HL-60 (cell line): ENCODE results near the gene GADD45A.

ENCODE experiments used
- DNase-seq, 2 experiments: peaks; one replicate each; pipeline ENCODE4 v3.0.0-alpha.2; 2010 to 2020; ENCODE audit warnings: low read depth in 1 of 2, low spot score in 1 of 2
- H3K27ac ChIP-seq: fragments of 250-450 bp; sonication (Bioruptor Pico); replicated peaks from 2 replicates; pipeline ENCODE4 v1.5.1; 2020; ENCODE audit warnings: mild to moderate bottlenecking, moderate library complexity
- H3K27me3 ChIP-seq: fragments of 250-450 bp; sonication (Bioruptor Pico); 2 replicates; pipeline ENCODE4 v1.5.1; 2021; ENCODE audit warnings: mild to moderate bottlenecking, moderate library complexity; ENCODE audit not compliant: insufficient read depth, poor library complexity, severe bottlenecking
- H3K4me3 ChIP-seq: replicated peaks from 2 replicates; pipeline ENCODE4 v1.5.1; 2011; ENCODE audit warnings: mild to moderate bottlenecking, control low read depth, low read length; ENCODE audit not compliant: insufficient read depth
- GABPA ChIP-seq: IDR thresholded peaks from 2 replicates; pipeline ENCODE4 v1.6.1; 2012; ENCODE audit warnings: low read depth
- POLR2AphosphoS5 ChIP-seq: IDR thresholded peaks from 2 replicates; pipeline ENCODE4 v1.6.1; 2012; ENCODE audit warnings: low read depth
- SPI1 ChIP-seq: IDR thresholded peaks from 2 replicates; pipeline ENCODE4 v1.6.1; 2012; ENCODE audit warnings: low read depth, mild to moderate bottlenecking, borderline replicate concordance
- TF ChIP-seq, protein P1 (sequence below): IDR thresholded peaks from 2 replicates; pipeline ENCODE4 v1.6.1; 2012; ENCODE audit warnings: low read depth; ENCODE audit not compliant: insufficient replicate concordance
- TF ChIP-seq, protein P2 (sequence below): IDR thresholded peaks from one replicate; pipeline ENCODE4 v1.5.1; 2011; ENCODE audit warnings: low read length, control low read depth, inconsistent platforms; ENCODE audit not compliant: insufficient read depth

GADD45A gene

DNA sequence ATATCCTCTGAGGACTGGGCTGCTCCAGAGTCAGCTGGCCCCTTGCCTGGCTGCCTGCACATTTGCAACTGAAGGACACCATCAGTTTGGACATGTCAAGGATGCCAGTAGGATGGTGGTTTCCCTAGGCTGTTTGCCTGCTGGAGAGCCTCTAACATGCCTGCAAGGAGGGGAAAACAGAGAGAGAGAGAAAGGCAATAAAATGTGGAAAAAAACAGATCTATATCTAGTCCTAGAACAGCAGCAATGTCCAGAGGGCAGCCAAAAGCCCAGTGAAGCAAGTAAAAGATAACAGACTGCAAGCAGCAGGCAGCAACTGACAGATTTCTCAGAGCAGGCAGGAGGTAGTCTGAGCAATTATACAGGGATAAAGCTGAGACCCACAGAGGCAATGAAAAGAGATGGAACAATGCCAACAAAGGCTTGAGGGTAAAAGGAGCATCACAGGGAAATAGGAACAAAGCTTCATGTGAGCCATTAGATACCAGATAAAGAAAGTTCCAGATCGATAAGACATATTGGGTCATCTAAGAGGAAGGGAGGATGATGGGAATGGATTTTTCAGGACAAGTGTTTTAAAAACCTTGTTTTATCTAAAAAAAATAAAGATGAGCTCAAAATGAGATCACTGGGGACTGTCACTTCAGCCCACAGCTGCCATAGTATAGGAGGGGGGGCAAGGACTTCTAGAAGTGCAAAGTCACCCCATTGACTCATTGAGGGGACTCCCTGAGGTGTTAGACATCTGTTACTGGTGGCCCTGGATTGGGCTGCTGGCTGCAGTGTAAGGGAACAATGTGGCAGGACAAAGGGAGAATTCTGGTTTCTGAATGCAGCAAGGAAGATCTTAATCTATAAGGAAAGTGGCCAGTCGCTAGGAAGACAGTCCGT is 38.6 kb upstream of the GADD45A start:
- Histone ChIP-seq H3K27ac (no peak overlapping the region), H3K4me3 (no peak overlapping the region), H3K27me3 (no peaks in the 10 kb centered on the region)
- no peak for TF ChIP-seq GABPA
- no peak for DNase-seq

DNA sequence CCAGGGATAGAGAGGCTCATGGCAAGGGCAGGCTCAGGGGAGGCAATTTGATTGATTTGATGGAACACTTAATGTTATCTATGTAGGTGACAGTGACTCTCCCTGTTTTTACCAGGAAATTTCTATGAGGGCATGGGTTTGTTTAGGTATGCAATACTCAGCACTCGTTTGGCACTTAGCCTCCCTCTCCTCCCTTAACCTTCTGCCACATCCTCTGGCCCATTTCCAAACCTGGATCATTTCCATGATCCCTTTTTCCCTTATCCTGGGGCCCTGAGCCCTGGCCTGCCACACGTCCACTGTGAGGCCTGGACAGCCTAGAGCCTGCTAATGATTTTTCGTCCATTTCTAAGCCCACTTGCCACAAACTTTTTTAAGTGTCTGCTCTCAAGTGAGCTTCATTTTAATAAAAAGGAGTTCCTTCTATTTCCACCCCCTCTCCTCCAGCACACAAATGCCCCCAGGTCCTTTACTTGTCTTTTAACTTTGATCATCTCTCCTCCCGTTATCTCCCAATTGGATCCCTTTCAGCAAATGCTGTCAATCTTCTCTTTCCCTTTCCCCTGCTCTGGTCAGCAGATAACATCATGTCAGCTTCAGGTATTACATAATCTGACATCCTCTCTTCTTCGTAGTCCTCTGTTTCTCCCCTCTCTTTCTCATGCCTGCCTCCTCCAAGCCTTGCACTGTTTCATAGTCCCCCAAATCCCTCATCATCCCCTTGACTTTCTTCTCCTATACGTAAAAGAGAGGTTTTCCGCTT is 37.8 kb upstream of the GADD45A start:
- no peak overlapping the region for H3K4me3 ChIP-seq
- TF ChIP-seq, protein P1, sequence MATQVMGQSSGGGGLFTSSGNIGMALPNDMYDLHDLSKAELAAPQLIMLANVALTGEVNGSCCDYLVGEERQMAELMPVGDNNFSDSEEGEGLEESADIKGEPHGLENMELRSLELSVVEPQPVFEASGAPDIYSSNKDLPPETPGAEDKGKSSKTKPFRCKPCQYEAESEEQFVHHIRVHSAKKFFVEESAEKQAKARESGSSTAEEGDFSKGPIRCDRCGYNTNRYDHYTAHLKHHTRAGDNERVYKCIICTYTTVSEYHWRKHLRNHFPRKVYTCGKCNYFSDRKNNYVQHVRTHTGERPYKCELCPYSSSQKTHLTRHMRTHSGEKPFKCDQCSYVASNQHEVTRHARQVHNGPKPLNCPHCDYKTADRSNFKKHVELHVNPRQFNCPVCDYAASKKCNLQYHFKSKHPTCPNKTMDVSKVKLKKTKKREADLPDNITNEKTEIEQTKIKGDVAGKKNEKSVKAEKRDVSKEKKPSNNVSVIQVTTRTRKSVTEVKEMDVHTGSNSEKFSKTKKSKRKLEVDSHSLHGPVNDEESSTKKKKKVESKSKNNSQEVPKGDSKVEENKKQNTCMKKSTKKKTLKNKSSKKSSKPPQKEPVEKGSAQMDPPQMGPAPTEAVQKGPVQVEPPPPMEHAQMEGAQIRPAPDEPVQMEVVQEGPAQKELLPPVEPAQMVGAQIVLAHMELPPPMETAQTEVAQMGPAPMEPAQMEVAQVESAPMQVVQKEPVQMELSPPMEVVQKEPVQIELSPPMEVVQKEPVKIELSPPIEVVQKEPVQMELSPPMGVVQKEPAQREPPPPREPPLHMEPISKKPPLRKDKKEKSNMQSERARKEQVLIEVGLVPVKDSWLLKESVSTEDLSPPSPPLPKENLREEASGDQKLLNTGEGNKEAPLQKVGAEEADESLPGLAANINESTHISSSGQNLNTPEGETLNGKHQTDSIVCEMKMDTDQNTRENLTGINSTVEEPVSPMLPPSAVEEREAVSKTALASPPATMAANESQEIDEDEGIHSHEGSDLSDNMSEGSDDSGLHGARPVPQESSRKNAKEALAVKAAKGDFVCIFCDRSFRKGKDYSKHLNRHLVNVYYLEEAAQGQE: no peak
- TF ChIP-seq GABPA (no peak), SPI1 (no peak)
- TF ChIP-seq, protein P2, sequence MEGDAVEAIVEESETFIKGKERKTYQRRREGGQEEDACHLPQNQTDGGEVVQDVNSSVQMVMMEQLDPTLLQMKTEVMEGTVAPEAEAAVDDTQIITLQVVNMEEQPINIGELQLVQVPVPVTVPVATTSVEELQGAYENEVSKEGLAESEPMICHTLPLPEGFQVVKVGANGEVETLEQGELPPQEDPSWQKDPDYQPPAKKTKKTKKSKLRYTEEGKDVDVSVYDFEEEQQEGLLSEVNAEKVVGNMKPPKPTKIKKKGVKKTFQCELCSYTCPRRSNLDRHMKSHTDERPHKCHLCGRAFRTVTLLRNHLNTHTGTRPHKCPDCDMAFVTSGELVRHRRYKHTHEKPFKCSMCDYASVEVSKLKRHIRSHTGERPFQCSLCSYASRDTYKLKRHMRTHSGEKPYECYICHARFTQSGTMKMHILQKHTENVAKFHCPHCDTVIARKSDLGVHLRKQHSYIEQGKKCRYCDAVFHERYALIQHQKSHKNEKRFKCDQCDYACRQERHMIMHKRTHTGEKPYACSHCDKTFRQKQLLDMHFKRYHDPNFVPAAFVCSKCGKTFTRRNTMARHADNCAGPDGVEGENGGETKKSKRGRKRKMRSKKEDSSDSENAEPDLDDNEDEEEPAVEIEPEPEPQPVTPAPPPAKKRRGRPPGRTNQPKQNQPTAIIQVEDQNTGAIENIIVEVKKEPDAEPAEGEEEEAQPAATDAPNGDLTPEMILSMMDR: no peak
- H3K27me3 ChIP-seq: no peaks in the 10 kb centered on the region
- DNase-seq: no peak
- no peak overlapping the region for H3K27ac ChIP-seq

GRCh38 chr1:67647814-67648358 is 37.1 kb upstream of the GADD45A start:
- TF ChIP-seq POLR2AphosphoS5: no peak
- no peak for TF ChIP-seq GABPA
- TF ChIP-seq, protein P2: no peak
- no peak for TF ChIP-seq SPI1
- TF ChIP-seq, protein P1: no peak
- Histone ChIP-seq H3K27ac (no peak overlapping the region), H3K27me3 (no peaks in the 10 kb centered on the region), H3K4me3 (no peak overlapping the region)
- DNase-seq: no peak
